ENCODE measurements around the gene MRGPRE.

DNA sequence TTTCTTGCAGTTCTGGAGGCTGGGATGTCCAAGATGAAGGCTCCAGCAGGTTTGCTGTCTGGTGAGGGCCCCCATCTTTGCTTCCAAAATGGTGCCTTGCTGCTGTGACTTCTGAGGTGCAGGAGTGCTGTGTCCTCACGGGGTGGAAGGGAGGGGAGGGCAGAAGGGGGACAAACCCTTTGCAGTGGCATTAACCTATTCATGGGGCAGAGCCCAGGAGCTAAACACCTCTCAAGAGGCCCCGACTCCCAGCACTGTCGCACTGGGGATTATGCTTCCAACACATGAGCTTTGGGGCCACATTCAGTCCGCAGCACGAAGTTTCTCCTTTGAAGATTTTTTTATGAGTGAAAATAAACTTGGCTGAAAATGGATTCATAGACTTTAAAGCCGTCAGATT, 41.6 kb downstream of the MRGPRE start:
- TF ChIP-seq, protein P1, sequence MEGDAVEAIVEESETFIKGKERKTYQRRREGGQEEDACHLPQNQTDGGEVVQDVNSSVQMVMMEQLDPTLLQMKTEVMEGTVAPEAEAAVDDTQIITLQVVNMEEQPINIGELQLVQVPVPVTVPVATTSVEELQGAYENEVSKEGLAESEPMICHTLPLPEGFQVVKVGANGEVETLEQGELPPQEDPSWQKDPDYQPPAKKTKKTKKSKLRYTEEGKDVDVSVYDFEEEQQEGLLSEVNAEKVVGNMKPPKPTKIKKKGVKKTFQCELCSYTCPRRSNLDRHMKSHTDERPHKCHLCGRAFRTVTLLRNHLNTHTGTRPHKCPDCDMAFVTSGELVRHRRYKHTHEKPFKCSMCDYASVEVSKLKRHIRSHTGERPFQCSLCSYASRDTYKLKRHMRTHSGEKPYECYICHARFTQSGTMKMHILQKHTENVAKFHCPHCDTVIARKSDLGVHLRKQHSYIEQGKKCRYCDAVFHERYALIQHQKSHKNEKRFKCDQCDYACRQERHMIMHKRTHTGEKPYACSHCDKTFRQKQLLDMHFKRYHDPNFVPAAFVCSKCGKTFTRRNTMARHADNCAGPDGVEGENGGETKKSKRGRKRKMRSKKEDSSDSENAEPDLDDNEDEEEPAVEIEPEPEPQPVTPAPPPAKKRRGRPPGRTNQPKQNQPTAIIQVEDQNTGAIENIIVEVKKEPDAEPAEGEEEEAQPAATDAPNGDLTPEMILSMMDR (IDR thresholded peaks at IDR 0.05; ENCODE audit: low read depth, low read length, poor library complexity, severe bottlenecking), result no peak
- TF ChIP-seq EZH2phosphoT487 (IDR thresholded peaks at IDR 0.05; ENCODE audit: borderline replicate concordance, low read length), result no peak
